ENCODE results near the gene TALDO1.
"Not testable (repeated sequence)": the region's sequence is repeated elsewhere in the genome, so short reads cannot be mapped to it uniquely, and the experiment has no call there.

The TALDO1 gene

GRCh38 chr11:737366-737765, 9.9 kb upstream of the TALDO1 start:
- peak; percentile 72 for DNase-seq (ENCODE audit: low spot score)

- not testable (repeated sequence) for DNase-seq (ENCODE audit: low spot score)
Observed at GRCh38 chr11:737899-738298, 9.4 kb upstream of the TALDO1 start.

- DNase-seq (ENCODE audit: low spot score): no peak
Observed at GRCh38 chr11:742156-742546, 5.1 kb upstream of the TALDO1 start.

GRCh38 chr11:742571-743201, 4.6 kb upstream of the TALDO1 start:
- DNase-seq (ENCODE audit: low spot score): no peak

- DNase-seq (ENCODE audit: low spot score): no peak
Observed at GRCh38 chr11:745428-745827, 1.8 kb upstream of the TALDO1 start.

GRCh38 chr11:746289-747157, 741 bp upstream of the TALDO1 start:
- peak; percentile 86 for DNase-seq (ENCODE audit: low spot score)

GRCh38 chr11:748007-748359, 719 bp downstream of the TALDO1 start:
- no peak for DNase-seq (ENCODE audit: low spot score)

GRCh38 chr11:749731-750130, 2.5 kb downstream of the TALDO1 start:
- no peak for DNase-seq (ENCODE audit: low spot score)

- no peak for DNase-seq (ENCODE audit: low spot score)
Observed at GRCh38 chr11:760236-760635, 13.0 kb downstream of the TALDO1 start.

- no peak for DNase-seq (ENCODE audit: low spot score)
Observed at GRCh38 chr11:761526-762108, 14.4 kb downstream of the TALDO1 start.

GRCh38 chr11:762421-763072, 15.3 kb downstream of the TALDO1 start:
- DNase-seq (ENCODE audit: low spot score): peak; percentile 74

GRCh38 chr11:763073-763463, 15.8 kb downstream of the TALDO1 start:
- DNase-seq (ENCODE audit: low spot score): no peak

- DNase-seq (ENCODE audit: low spot score): no peak
Observed at GRCh38 chr11:763549-764321, 16.5 kb downstream of the TALDO1 start.

- no peak for DNase-seq (ENCODE audit: low spot score)
Observed at GRCh38 chr11:764322-765024, 17.2 kb downstream of the TALDO1 start.

GRCh38 chr11:765025-765801, 17.9 kb downstream of the TALDO1 start:
- DNase-seq (ENCODE audit: low spot score): peak; percentile 52

GRCh38 chr11:765802-766091, 18.5 kb downstream of the TALDO1 start:
- DNase-seq (ENCODE audit: low spot score): no peak

GRCh38 chr11:766106-766935, 19.1 kb downstream of the TALDO1 start:
- DNase-seq (ENCODE audit: low spot score): no peak

GRCh38 chr11:766936-767210, 19.6 kb downstream of the TALDO1 start:
- no peak for DNase-seq (ENCODE audit: low spot score)

- DNase-seq (ENCODE audit: low spot score): no peak
Observed at GRCh38 chr11:767238-767637, 20.0 kb downstream of the TALDO1 start.

All from pons (tissue), 1 donor.